ENCODE data around the gene KRTAP10-11.

DNA sequence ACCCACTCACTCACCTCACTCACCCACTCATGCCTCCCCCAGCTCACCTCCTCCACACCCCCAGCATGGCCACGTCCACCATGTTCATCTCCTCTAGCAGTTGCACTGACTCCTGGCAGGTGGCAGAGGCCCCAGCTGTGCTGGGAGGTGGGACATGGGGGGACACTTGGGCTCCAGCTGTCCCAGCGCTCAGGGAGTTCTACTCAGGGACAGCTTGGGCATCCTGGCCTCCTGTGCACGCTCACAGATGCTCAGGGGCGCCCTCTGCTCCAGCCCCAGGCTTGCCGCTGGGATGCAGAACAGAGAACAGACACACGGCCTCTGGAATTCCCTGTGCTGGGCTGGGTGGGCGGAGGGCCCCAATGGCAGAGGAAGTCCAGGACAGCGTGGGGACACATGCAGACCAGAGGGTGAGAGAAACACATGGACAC, 29.1 kb upstream of the KRTAP10-11 start:
- TF ChIP-seq POLR2AphosphoS5 (IDR thresholded peaks at IDR 0.05; ENCODE audit: low read depth, low read length) (no peak), POLR2A (IDR thresholded peaks at IDR 0.05; ENCODE audit: low read depth, low read length) (no peak), TAF1 (IDR thresholded peaks at IDR 0.05; ENCODE audit: borderline replicate concordance, low read depth, low read length) (no peak)

Measured in GM12892 (cell line).